Brain pericyte (primary cell): ENCODE measurements around the gene DPYD.

Experiments used
- DNase-seq: peaks from one replicate; pipeline ENCODE4 v3.0.0-alpha.2; 2012; ENCODE audit warnings: low read depth, low spot score

The DPYD gene

DNA sequence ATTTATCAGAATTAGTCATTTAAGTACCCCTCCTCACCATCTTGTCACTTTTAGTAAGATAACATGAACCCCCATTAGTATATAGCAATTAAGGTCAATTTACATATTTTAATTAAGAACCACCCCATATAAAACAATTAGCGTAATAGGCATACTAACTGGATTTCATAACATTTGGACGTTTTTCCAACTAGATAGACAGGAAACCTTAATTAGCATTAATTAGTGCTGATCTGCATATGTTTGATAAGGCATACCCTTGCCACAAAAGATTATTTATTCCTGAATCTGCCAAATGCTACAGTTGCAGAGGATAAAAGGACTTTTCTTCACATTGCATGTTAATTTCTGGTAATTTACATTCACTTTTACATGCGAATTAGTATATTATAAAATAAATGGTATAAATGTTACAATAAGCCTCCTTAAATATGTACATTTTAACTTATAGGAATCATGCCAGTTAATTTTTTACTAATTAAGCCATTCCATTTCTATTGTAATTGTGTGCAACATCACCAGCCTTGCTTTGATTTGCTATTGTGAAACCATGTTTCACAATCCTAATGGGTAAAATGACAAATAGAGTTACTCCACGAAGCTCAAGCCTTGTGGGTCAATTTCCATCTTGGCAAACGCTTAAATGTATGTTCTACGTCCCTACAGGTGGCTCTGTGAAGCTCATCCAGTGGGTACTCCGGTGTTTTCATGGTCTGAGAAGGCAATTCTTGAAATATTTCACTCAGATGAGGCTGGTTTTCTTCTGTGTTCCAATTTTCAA lies 469.6 kb downstream of the DPYD start:
- no peak for DNase-seq

DNA sequence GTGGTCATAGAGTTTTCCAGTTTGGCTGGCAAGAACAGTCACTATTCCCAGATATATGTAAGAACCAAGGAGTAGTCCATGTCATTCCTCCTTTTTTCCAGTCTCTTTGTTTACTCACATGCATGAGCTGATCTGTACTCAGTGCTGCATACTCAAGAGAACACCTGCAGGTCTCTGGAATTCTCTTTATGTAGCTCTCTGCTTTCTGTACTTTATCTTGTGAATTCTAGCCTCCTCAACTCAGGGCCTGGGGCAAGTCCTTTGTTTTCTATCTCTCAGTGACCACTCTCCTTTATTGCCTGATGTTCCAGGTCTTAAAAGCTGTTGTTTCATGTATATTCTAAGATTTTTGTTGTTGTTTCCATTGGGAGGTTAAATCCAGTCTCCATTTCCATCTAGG lies 478.9 kb downstream of the DPYD start:
- no peak for DNase-seq

DNA sequence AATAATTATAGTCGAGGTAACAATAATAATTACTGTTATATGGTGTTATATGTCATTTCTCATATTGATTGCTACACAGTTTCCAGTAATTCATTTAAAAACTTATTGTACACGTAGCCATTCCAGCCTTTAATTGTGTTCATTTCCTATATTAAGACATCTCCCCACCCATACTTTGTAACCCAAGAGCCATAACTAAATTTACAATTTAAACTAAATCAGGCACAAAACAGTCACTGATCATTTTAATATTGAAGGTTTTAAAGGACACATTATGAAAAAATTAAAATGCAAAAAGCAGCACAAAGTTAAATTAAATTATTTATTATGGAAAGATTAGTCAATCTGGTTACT lies 487.0 kb downstream of the DPYD start:
- no peak for DNase-seq

DNA sequence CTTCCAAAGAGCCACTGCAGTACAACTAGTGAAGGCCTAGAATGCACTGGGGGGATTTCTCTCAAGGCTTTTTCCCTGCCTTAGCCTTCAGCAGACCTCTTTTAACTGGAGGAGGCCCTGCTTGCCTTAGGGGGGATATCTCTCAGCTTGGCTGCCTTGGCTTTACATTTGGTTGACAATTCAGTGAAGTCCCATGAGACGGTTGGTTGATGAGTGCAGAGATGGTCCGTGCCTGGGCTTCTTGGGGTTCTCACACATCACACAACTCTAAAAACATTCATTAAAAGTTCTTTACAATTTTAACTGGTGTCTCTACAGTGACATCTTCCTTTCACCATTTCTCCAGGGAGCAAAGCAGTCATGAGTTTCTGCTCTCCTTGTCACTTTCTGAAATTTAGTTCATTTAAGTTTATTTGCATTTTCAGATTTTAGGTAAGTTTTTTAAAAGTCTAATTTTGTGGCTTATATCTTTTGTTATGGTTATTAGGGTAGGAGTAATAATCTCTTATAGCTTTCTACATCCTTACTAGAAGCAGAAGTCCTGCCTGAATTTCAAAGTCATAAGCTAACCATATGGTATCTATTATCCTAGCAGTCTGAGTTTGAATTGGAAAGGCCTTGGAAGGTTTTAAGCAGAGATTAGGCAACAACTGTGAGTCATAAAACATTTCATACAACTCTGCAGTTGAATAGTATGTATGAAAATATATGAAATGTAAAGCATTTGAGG lies 487.6 kb downstream of the DPYD start:
- peak; percentile 13 for DNase-seq

DNA sequence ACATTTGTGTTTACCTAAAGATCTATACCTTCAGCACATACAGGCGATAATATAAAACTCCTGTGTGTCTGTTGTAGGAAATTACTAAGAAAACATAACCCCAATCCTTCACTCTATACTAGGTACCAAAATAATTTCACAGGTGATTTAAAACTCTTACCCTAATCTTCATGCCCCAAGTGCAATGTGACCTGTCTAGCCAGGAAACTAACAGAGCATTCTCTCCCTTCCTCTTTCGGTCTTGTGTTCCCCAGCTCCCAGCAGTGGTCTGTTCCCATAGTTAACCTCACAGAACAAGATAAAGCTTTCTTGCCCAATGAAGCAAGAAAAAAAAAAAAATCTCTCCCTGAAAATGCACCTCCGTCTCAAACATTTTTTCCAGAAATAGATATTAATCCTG lies 493.5 kb downstream of the DPYD start:
- no peak for DNase-seq

DNA sequence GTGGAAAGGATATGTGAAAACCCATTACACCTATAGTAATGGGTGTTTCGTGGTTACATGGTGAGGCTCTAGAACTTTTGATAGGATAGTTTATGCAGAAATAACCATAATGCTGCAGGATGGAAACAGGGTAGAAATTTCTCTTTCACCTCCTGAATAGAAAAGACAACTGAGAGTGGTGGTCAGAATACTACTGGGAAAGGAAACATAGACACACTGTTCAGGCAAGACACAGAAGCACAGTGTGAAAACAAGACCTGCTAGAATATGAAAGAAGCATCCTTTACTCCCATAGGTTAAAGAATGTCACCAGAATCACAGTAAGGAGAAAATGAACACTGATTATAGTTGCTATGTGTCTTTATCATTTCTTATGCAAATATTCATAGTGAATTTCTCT lies 496.6 kb downstream of the DPYD start:
- DNase-seq = no peak

DNA sequence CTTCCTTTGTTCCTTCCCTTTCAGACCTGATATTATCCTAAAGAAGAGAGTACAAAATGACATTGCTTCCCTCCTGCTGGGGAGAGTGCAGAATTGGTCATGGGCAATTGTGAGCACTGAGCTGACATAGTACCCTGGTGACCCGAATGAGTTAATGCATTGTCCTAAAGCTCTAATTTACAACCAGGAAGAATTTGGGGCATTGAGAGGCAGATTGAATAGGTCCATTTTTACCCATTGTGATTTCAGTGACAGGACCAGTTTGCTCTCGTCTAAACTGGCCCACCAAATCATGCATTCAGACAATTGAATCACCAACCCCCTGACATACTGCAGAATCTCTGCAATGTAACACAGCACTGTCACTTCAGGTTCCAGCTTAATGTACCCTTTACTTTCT lies 497.4 kb downstream of the DPYD start:
- DNase-seq = no peak

DNA sequence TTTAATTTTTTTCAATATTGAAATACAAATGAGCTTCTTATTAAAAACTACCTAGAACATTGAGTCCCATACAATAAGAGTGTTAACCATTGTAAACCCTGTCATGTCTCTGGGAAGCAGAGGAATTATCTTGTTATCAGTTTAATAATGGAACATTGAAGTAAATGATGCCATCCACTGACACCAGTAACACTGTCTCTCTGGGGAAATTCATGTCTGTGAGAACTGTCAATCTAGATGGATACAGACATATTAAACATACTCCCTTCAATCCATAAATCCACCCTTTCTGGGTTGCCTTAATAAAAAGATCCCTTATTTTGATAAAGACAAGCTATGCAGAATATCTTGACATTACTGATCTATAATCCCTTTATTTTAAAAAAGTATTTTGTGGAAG lies 503.2 kb downstream of the DPYD start:
- no peak for DNase-seq

DNA sequence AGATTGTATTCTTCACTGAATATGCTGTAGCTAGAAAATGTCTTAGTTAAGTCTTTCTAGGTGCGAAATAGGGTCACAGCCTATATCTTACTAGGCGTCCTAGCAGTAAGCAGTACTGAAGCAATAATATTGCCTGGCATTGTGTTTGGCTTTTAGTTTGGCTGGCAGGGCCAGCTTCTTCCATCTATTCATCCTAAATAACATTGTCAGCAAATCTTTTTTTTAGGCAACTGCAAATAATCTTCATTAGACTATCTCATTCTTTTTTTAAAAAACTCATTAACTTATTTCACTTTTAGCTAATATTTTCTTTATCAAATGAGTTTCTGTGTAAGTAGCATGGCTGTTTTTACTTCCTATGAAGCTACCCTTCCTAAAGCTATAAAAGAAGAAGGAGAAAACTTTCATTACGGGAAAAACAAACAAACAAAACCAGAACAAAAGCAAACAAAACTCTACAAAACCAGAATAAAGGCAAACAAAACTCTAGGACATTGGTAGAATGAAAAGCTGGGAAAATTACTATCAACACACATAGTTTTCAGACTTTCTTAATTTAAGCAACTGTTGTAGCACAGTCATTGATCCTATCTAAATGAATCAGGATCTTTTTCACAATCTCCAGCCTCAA lies 506.0 kb downstream of the DPYD start:
- no peak for DNase-seq

DNA sequence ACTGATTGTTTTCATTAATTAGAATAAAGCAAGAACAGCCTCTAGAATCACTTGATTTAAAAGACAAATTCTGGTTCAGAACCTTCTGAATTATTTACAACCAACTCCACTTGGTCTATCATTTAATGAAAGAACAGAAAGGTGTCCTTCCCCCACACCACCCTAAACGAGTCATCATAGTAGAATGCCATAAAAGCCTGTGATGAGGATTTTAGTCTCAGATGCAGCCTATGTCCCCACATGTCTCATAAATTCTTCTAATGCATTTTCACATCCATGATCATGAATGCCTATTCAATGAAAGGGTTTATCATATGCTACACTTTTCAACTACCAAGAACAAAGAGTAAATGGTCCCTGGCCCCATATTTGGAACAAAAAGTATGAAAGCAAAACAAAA lies 508.1 kb downstream of the DPYD start:
- DNase-seq = no peak

DNA sequence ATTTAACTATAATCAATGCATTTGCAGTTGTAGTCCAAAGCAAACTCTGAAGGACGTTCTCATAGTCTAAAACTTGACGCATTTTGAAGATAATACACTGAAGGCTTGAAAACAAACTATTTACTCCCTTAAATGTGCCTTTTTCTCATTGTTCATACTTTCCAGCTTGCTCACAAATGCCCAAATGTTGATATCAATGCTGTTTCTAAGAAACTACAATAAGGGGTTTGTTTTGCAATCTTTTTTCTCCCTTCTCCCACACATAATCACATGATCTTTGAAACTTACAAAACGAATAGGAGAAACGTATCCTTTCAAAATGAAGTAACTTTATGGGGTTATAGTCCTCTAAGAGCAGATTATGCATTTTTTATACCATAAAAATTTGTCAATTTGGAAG lies 508.7 kb downstream of the DPYD start:
- DNase-seq = no peak

DNA sequence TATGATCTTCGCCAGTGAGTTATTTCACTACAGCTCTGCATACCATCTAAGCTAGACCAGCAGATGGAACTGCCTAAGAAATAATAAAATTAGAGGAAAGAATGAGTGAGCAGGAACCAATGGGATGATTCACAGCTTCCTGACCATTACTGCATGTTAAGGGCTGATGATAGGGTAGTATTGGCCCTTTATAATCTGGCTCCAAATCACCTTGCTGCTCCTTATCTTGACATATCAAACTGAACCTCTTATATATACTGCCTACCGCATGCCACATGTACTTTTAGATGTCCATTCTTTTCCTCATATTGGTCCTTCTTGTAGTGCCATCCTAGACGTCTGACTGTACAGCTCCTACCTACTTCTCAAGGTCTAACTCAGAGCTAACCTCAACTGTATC lies 524.4 kb downstream of the DPYD start:
- DNase-seq = no peak

DNA sequence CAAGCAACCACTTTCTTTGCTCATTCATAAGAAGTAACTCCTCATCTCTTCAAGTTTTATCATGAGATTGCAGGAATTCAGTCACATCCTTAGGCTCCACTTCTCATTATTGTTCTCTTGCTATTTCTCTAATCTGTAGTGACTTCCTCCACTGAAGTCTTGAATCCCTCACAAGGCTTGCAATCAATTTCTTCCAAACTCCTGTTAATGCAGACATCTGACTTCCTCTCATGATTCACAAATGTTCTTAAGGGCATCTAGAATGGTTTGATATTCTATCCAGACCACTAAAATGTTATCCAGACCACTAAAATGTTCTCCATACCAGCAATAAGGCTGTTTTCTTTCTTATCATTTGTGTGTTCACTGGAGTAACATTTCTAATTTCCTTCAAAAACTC lies 528.1 kb downstream of the DPYD start:
- no peak for DNase-seq

DNA sequence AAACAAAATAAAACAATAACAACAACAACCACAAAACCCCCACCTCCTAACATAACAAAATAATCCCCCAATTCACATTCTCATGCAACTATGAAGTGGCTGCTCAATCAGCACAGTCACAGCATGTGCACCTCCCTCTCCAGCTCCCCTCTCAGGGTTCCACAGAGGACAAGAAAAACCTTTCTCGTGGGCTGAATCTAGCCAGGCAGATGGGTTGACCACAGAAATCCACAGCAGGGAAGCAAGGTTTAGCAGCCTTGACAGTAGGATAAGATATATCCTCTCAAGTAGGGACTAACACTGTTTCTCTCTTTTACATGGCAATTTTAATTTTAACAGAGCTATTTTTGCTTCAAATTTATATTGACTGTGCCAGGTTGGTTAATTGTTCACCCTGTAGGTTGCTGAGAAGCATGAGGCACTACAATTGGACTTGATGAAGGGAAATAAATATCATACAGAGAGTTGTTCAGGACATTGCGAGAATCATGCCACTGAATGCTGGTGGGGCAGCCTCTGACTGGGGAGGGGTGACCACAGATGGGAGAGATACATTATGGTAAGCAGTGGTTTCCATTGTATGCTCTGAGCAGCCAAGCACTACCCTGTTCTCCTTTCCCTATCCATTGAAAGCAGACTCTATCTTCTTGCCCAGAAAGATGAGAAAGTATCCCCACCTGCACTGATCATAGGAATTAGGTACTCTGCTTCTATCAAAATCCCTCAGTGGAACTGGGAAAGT lies 535.1 kb downstream of the DPYD start:
- DNase-seq = no peak

DNA sequence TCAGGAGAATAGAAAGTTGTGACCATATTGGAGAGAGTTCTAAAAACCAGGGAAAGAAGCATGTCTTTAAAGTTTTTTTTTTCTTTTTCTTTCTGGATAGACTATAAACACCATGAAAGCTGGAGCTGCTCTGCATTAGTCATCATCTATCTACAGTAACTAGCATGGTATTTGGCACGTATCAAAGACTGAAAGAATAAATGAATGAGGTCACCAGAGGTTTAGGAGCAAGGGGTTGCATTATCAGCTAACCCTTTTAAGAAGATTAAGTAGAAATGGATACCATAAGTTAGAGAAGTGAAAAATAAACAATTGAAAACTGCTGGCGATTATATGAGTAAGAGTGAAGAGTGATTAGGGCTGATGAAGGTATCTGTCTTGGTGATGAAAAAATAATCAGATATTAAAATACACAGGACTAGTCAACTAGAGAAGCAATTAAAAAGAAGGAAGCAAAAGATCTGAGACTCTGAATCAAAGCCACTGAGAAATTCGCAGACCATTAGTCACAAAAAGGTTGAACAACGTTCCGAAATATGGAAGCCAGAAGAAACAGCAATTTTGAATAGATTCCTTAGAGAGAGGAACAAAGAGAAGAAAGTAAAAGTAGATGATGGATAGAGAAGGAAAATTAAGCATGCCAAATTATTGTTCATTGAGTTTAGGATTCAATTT lies 536.4 kb downstream of the DPYD start:
- no peak for DNase-seq

DNA sequence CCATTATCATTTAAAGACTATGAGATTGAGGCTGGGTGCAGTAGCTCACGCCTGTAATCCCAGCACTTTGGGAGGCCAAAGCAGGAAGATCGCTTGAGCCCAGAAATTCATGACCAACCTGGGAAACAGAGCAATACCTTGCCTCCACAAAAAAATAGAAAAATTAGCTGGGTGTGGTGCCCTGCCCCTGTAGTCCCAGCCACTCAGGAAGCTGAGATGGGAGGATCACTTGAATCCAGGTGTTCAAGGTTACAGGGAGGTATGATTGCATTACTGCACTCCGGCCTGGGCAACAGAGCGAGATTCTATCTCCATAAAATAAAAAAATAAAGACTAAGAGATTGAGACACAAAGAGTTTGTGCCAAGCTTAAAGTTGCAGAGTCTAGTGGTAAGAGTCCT lies 537.0 kb downstream of the DPYD start:
- no peak for DNase-seq

DNA sequence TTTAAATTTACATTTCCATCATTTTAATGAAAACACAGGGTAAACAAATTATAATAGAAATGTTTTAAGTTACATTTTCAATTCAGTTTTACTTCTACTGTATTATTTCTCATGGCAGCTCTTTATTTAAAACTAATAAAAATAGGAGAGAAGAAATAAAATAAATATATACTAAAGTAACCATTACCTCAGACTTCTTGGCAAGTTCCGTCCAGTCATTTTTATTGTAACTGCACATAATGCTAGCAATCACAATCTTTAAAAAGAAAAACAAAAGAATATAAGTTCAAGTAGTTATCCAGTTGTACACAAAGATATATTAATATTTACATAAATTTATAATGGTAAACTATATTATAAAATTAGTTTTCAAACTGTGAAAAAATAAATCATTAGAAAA lies 538.6 kb downstream of the DPYD start:
- DNase-seq = no peak

DNA sequence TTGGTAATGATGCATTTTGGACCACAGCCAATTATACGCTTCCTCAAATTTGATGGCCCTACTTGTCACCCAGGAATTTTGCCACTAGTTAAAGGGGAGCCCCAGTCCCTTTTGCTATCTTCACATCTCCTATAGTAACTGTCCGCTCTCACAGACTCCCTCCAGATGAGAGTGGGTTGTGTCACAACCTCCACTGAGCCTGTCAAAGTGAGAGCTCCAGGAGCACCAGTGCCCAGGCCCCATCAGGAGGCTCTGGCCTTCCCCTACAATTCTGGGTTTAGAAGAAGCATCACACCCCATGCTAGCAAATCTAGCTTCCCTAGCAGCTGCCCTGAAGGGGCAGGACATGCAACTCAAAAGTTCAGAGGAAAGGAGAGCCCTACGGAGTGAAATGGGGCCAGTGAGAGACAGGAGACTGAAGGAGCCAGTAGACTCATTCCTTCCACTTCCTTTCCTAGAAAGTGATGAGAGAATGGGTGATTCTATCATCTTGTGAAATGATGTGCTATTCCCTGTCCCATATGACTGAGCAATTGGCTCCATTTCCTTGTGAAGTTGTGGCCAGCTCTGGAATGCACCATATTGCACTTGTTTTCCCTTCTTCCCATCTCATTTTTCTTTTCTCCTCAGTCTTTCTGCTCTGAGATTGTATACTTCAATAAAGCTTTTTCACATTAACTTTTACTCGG lies 541.3 kb downstream of the DPYD start:
- DNase-seq = no peak

DNA sequence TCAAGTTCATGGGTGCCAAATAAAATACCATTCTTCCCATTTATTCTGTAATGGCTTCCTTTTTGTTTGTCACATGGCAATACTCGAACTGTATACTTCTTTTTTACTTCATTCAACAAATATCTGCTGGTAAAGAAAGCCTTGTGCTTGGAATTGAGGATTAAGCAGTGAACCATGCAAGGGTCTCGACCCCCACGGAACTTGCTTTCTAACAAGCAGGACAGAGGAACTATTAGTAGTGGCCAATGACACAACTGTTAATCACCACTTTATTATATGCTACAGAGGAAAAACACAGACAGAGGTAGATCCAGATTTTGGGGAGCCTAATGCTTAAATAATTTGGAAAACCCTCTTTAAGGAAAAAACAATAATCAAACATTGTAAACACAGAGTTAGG lies 542.2 kb downstream of the DPYD start:
- no peak for DNase-seq

DNA sequence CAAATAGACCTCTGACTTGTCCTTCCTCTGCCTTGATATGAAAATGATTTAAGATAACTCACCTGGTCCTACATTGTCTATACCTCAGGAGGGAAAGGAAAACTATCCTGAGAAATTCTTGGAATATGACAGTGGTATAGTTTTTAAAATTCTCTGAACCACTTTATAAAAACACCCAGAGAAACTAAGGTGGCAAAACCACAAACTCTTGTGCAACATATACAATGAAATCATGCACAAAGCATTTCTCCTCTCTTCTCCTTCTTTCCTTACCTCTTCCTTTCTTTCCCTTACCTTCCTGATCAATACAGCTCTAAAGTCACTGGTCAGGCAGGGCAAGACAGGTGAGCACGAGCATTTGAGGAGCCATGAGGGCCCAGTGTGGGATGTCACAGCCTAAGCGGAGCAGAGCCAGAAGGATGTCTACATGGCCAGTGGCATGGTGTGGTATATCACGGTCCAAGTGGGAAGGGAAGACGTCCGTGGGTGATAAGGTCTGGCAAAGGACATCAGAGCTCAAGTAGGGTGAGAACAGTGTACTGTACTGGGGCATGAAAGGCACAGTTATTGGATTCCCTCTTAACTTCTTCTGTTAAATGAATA lies 543.3 kb downstream of the DPYD start:
- no peak for DNase-seq

DNA sequence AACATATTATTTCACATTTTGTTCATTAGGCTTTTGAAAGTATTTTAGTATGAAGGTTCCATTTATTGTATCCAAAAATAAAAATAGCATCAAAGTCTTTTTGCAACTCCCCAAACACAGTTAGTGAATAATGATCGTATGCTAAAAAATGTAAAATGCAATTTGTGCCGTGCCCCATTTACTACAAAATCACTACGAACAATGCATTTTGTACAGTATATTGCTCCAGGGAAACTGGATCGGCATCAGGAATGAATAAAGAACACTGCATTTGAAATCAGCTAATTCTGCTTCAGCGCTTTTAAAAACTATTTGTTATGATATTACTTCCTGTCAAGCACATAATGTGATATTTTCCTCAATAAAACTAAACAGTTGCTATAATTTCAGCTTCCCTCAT lies 547.8 kb downstream of the DPYD start:
- DNase-seq = no peak
